Gastrocnemius medialis (tissue), 4 donors: ENCODE measurements around the gene TRIM46.

Source experiments
- POLR2A ChIP-seq, 2 donors: fragments of 450-650 bp; IDR thresholded peaks; one replicate each; pipeline ENCODE4 v1.6.1; 2017; ENCODE audit warnings: antibody characterized with exemption in 2 of 2, mild to moderate bottlenecking in 2 of 2, moderate library complexity in 2 of 2
- TF ChIP-seq, protein P1 (sequence below), 5 experiments: fragments of 450-650 bp in 3 of 5; fragments of 200-600 bp in 2 of 5; sonication (generic) in 2 of 5; IDR thresholded peaks in 4 of 5; conservative IDR thresholded peaks in 1 of 5; 1 replicate in 4 of 5; 2 replicates in 1 of 5; pipeline ENCODE4 v1.5.1; 2016 to 2019; ENCODE audit warnings: antibody characterized with exemption in 5 of 5, mild to moderate bottlenecking in 3 of 5, moderate library complexity in 3 of 5

DNA sequence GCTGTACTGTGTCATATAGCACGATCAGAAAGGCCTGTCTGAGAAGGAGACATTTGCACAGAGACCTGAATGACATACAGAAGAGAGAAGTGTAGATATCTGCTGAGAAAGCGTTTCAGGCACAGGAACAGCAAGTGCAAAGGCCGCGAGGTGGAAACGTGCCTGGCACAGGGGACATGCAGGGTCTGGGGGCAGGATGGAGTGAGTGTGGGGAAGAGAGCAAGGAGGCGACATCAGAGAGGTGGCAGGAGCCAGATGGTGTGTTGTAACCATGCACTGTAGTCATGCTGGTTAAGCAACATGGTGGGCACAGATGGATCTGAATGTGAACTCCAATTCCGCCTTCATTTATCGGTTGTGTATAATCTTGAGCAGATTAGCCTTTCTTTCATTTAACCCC lies 13.5 kb upstream of the TRIM46 start:
- TF ChIP-seq, protein P1, sequence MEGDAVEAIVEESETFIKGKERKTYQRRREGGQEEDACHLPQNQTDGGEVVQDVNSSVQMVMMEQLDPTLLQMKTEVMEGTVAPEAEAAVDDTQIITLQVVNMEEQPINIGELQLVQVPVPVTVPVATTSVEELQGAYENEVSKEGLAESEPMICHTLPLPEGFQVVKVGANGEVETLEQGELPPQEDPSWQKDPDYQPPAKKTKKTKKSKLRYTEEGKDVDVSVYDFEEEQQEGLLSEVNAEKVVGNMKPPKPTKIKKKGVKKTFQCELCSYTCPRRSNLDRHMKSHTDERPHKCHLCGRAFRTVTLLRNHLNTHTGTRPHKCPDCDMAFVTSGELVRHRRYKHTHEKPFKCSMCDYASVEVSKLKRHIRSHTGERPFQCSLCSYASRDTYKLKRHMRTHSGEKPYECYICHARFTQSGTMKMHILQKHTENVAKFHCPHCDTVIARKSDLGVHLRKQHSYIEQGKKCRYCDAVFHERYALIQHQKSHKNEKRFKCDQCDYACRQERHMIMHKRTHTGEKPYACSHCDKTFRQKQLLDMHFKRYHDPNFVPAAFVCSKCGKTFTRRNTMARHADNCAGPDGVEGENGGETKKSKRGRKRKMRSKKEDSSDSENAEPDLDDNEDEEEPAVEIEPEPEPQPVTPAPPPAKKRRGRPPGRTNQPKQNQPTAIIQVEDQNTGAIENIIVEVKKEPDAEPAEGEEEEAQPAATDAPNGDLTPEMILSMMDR (IDR thresholded peaks at IDR 0.05 in 4 of 5, conservative IDR thresholded peaks at IDR 0.05 in 1 of 5): no peak
- no peak for TF ChIP-seq POLR2A (IDR thresholded peaks at IDR 0.05)
